Muscle layer of duodenum (tissue), 2 donors: ENCODE data around the gene GOLT1A.

ENCODE experiments used
- H3K27ac ChIP-seq: one replicate; pipeline ENCODE4 v1.7.0; 2013; ENCODE audit warnings: mild to moderate bottlenecking, low read length
- H3K27me3 ChIP-seq: one replicate; pipeline ENCODE4 v1.7.0; 2013; ENCODE audit warnings: low read depth, mild to moderate bottlenecking, control low read depth, low read length
- H3K36me3 ChIP-seq, 2 donors: one replicate each; pipeline ENCODE4 v1.7.0; 2013; ENCODE audit warnings: low read length in 2 of 2, control low read depth in 1 of 2, mild to moderate bottlenecking in 1 of 2; ENCODE audit not compliant: insufficient read depth in 2 of 2, control insufficient read depth in 1 of 2
- H3K4me1 ChIP-seq, 2 donors: one replicate each; pipeline ENCODE4 v1.7.0; 2013; ENCODE audit warnings: low read length in 2 of 2, mild to moderate bottlenecking in 2 of 2, control low read depth in 1 of 2, moderate library complexity in 1 of 2; ENCODE audit not compliant: insufficient read depth in 2 of 2, control insufficient read depth in 1 of 2
- H3K4me3 ChIP-seq, 2 donors: one replicate each; pipeline ENCODE4 v1.7.0; 2013; ENCODE audit warnings: low read length in 2 of 2, low read depth in 1 of 2, mild to moderate bottlenecking in 1 of 2
- H3K9me3 ChIP-seq, 2 donors: one replicate each; pipeline ENCODE4 v1.7.0; 2013; ENCODE audit warnings: low read length in 2 of 2, control low read depth in 1 of 2, mild to moderate bottlenecking in 1 of 2; ENCODE audit not compliant: control insufficient read depth in 1 of 2
- donor health status: healthy.

The GOLT1A gene

DNA sequence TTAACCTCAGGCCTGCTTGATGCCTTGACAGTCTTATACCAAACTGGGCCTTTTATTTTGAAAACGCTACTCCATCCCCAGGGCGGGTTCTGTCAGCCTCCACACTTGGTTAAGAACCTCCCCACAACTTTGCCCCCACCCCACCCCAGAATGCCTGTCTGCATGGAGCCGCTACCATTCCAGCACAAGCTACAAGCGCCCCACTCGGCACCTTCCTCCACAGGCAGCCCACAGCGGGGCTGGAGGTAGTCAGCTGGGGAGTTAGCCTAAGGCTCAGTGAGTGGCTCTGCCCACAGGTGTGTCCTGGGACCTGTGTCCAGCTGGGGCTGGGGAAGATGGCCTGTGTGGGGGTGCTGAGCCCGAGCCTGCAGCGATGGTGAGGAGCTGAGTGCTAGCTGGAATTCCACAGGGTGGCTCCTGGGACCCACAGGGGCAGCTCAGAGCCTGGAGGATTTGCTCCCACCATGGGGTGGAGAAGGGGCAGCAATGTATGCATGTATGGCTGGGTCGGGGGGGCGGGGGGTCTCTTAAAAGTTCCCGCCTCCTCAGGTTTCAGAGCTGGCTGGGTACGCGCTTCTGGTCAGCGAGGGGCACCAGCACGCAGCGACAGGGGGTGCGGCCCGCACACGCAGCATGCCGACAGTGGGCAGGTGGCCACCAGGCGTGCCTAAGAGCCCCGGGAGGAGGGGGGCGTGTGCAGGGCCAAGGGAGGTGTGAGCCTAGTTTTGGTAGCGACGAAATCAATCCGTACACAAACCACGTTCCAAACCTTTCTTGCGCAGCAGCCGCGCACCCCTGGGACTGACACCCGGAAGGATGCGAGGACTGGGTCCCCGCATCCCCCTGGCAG is 62.9 kb downstream of the GOLT1A start:
- no peak overlapping the region for H3K27ac ChIP-seq
- H3K9me3 ChIP-seq: no peaks in the 10 kb centered on the region
- H3K4me3 ChIP-seq: peak overlapping the region; percentile 26 to 72
- H3K4me1 ChIP-seq: peaks cover 0 to 8% of the 10 kb centered on the region in 2 donors
- H3K27me3 ChIP-seq: no peaks in the 10 kb centered on the region
- H3K36me3 ChIP-seq: no peaks in the 10 kb centered on the region

- Histone ChIP-seq H3K27me3 (no peaks in the 10 kb centered on the region), H3K27ac (no peak overlapping the region), H3K36me3 (no peaks in the 10 kb centered on the region), H3K4me3 (peak overlapping the region in 1 of 2 donors; percentile 7), H3K9me3 (no peaks in the 10 kb centered on the region), H3K4me1 (peaks cover 0 to 8% of the 10 kb centered on the region in 2 donors)
Observed at GRCh38 chr1:204149635-204150565, 63.9 kb downstream of the GOLT1A start.

DNA sequence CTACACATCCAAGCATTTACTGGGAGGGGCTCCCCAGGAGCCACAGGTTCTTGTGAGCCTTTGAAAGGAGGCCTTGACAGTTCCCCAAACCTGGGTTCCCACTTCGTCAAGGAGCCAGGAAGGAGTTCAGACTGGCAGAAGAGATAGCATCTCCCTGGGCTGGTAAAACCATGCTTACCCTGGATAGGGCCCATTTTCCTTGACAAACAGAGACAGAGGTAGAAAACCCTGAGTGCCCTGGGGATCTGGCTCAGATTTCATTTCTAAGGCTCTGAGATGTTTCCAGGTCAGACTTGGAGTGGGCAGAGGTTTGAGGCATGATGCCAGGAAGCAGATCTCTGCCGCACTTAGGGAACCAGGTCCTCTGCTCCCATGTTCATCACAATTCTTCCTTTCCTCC is 64.7 kb downstream of the GOLT1A start:
- no peaks in the 10 kb centered on the region for H3K9me3 ChIP-seq
- H3K4me3 ChIP-seq: no peak overlapping the region
- no peaks in the 10 kb centered on the region for H3K27me3 ChIP-seq
- peaks cover 0 to 8% of the 10 kb centered on the region in 2 donors for H3K4me1 ChIP-seq
- H3K36me3 ChIP-seq: no peaks in the 10 kb centered on the region
- H3K27ac ChIP-seq: no peak overlapping the region
